ACC112 (cell line): Measurements from ENCODE around the gene TTBK2.
"Not testable (repeated sequence)": the region's sequence is repeated elsewhere in the genome, so short reads cannot be mapped to it uniquely, and the experiment has no call there.

Experiments
- H2AFZ ChIP-seq: fragments of 200-600 bp; sonication (generic); one replicate; pipeline ENCODE4 v1.6.0; 2017; ENCODE audit warnings: antibody characterized with exemption, low read length; ENCODE audit not compliant: unreplicated experiment
- H3K27ac ChIP-seq: fragments of 200-600 bp; sonication (generic); 2 replicates; pipeline ENCODE4 v1.5.1; 2014; ENCODE audit warnings: low read depth, mild to moderate bottlenecking, antibody characterized with exemption, low read length, moderate library complexity
- H3K27me3 ChIP-seq: fragments of 200-600 bp; sonication (generic); 2 replicates; pipeline ENCODE4 v1.6.1; 2014; ENCODE audit warnings: mild to moderate bottlenecking, antibody characterized with exemption, low read length, moderate library complexity, mixed read lengths; ENCODE audit not compliant: insufficient read depth
- H3K36me3 ChIP-seq: fragments of 200-600 bp; sonication (generic); 2 replicates; pipeline ENCODE4 v1.6.1; 2016; ENCODE audit warnings: mild to moderate bottlenecking, antibody characterized with exemption, low read length, moderate library complexity, mixed read lengths; ENCODE audit not compliant: insufficient read depth
- H3K4me1 ChIP-seq: fragments of 200-600 bp; sonication (generic); one replicate; pipeline ENCODE4 v1.6.1; 2016; ENCODE audit warnings: low read length, mixed read lengths; ENCODE audit not compliant: insufficient read depth, unreplicated experiment, control insufficient read depth
- H3K4me3 ChIP-seq: fragments of 200-600 bp; sonication (generic); 2 replicates; pipeline ENCODE4 v1.5.1; 2014; ENCODE audit warnings: mild to moderate bottlenecking, low read depth, low read length
- H3K79me2 ChIP-seq: fragments of 200-600 bp; sonication (generic); one replicate; pipeline ENCODE4 v1.6.0; 2016; ENCODE audit warnings: low read length; ENCODE audit not compliant: control insufficient read depth, unreplicated experiment, insufficient read depth

TTBK2 gene

GRCh38 chr15:42761813-42762212, 158.8 kb downstream of the TTBK2 start:
- not testable (repeated sequence) for H3K79me2 ChIP-seq, H3K4me1 ChIP-seq, H3K4me3 ChIP-seq, H2AFZ ChIP-seq, H3K27me3 ChIP-seq, H3K36me3 ChIP-seq, H3K27ac ChIP-seq

- no peaks in the 10 kb centered on the region for H3K79me2 ChIP-seq
- H2AFZ ChIP-seq, result no peak overlapping the region
- no peaks in the 10 kb centered on the region for H3K27me3 ChIP-seq
- no peaks in the 10 kb centered on the region for H3K4me1 ChIP-seq
- H3K27ac ChIP-seq, result no peak overlapping the region
- no peaks in the 10 kb centered on the region for H3K36me3 ChIP-seq
- H3K4me3 ChIP-seq, result no peak overlapping the region
These were observed 159.8 kb downstream of the TTBK2 start for GRCh38 chr15:42760759-42761158.

- no peaks in the 10 kb centered on the region for H3K4me1 ChIP-seq
- no peak overlapping the region for H3K4me3 ChIP-seq
- no peak overlapping the region for H3K27ac ChIP-seq
- H3K79me2 ChIP-seq, result no peaks in the 10 kb centered on the region
- no peak overlapping the region for H2AFZ ChIP-seq
- H3K36me3 ChIP-seq, result no peaks in the 10 kb centered on the region
- H3K27me3 ChIP-seq, result no peaks in the 10 kb centered on the region
These were observed 161.5 kb downstream of the TTBK2 start for GRCh38 chr15:42759093-42759492.

GRCh38 chr15:42750306-42750705, 170.3 kb downstream of the TTBK2 start:
- H3K4me3 ChIP-seq, result no peak overlapping the region
- no peaks in the 10 kb centered on the region for H3K4me1 ChIP-seq
- H3K79me2 ChIP-seq, result no peaks in the 10 kb centered on the region
- H3K36me3 ChIP-seq, result peaks cover 35% of the 10 kb centered on the region
- H3K27ac ChIP-seq, result no peak overlapping the region
- no peak overlapping the region for H2AFZ ChIP-seq
- H3K27me3 ChIP-seq, result no peaks in the 10 kb centered on the region

GRCh38 chr15:42749266-42749665, 171.3 kb downstream of the TTBK2 start:
- Histone ChIP-seq H3K36me3 (peaks cover 35% of the 10 kb centered on the region), H2AFZ (no peak overlapping the region), H3K4me3 (no peak overlapping the region), H3K79me2 (no peaks in the 10 kb centered on the region), H3K27me3 (no peaks in the 10 kb centered on the region), H3K4me1 (no peaks in the 10 kb centered on the region), H3K27ac (no peak overlapping the region)

GRCh38 chr15:42744195-42744594, 176.4 kb downstream of the TTBK2 start:
- Histone ChIP-seq H3K27ac (no peak overlapping the region), H2AFZ (no peak overlapping the region), H3K27me3 (no peaks in the 10 kb centered on the region), H3K4me1 (no peaks in the 10 kb centered on the region), H3K79me2 (no peaks in the 10 kb centered on the region), H3K36me3 (peaks cover under 1% of the 10 kb centered on the region; the same call in 1 of the 2 replicates), H3K4me3 (no peak overlapping the region)

GRCh38 chr15:42742149-42742548, 178.4 kb downstream of the TTBK2 start:
- no peak overlapping the region for H2AFZ ChIP-seq
- H3K27me3 ChIP-seq, result no peaks in the 10 kb centered on the region
- H3K27ac ChIP-seq, result no peak overlapping the region
- H3K4me3 ChIP-seq, result no peak overlapping the region
- H3K4me1 ChIP-seq, result no peaks in the 10 kb centered on the region
- H3K36me3 ChIP-seq, result no peaks in the 10 kb centered on the region; the same call in 1 of the 2 replicates
- no peaks in the 10 kb centered on the region for H3K79me2 ChIP-seq

- Histone ChIP-seq H3K4me3 (no peak overlapping the region), H2AFZ (no peak overlapping the region), H3K4me1 (no peaks in the 10 kb centered on the region)
These were observed 178.9 kb downstream of the TTBK2 start for GRCh38 chr15:42741710-42742109.

GRCh38 chr15:42737529-42738328, 182.8 kb downstream of the TTBK2 start:
- Histone ChIP-seq H2AFZ (peak overlapping the region; percentile 78), H3K36me3 (peaks cover 4% of the 10 kb centered on the region; the same call in 1 of the 2 replicates), H3K4me1 (peaks cover 10% of the 10 kb centered on the region), H3K27me3 (no peaks in the 10 kb centered on the region), H3K4me3 (peak overlapping the region; percentile 92), H3K27ac (peak overlapping the region; percentile 28; the same call in 1 of the 2 replicates), H3K79me2 (peaks cover 8% of the 10 kb centered on the region)

More at GRCh38 chr15:42741710-42742109, 178.9 kb downstream of the TTBK2 start:
- Histone ChIP-seq H3K79me2 (no peaks in the 10 kb centered on the region), H3K36me3 (no peaks in the 10 kb centered on the region; the same call in 1 of the 2 replicates), H3K27me3 (no peaks in the 10 kb centered on the region), H3K27ac (no peak overlapping the region)

GRCh38 chr15:42736793-42737528, 183.6 kb downstream of the TTBK2 start, which contains the start of gene CDAN1:
TSS of gene CDAN1 (minus strand) at chr15:42737128. CDS start at chr15:42737102, 26 bp downstream.
- peak within 1 kb of the TSS; percentile 28; the same call in 1 of the 2 replicates for H3K27ac ChIP-seq
- peaks cover 8% of the 10 kb centered on the region for H3K79me2 ChIP-seq
- peaks cover 10% of the 10 kb centered on the region for H3K4me1 ChIP-seq
- H3K27me3 ChIP-seq, result no peaks in the 10 kb centered on the region
- H3K4me3 ChIP-seq, result peak within 1 kb of the TSS; percentile 92
- peaks cover 5% of the 10 kb centered on the region; the same call in 1 of the 2 replicates for H3K36me3 ChIP-seq
- peak within 1 kb of the TSS; percentile 78 for H2AFZ ChIP-seq
